Stimulated activated CD8-positive, alpha-beta memory T cell treated with anti-CD3 and anti-CD28 coated beads, Interleukin-15, amount 100 ng/mL, for 1 hour (primary cell): ENCODE results near the gene FAM153A.
"Not testable (repeated sequence)": the region's sequence is repeated elsewhere in the genome, so short reads cannot be mapped to it uniquely, and the experiment has no call there.

Source experiments
- DNase-seq: peaks from one replicate; pipeline ENCODE4 v3.0.0-alpha.2; 2020; ENCODE audit warnings: low read depth

FAM153A gene

DNA sequence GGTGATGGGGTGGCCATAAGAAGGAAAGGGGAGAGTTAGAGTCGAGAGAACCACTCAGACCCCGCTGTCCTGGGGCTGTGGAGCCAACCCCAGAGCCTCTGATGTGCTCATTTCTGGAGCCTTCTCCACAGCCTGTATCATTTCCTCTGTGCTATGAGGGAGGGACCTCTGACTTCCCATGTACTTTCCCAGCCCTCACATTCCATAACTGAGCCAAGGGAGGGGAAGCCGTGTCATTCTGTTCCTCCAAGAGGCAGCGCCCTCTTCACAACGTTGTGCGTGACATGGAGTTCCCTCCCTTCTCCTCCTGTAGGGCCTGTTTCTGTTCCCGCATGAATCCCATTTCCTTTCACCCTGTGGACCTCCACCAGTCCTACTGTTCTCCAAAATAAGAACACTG is 57.8 kb downstream of the FAM153A start:
- DNase-seq = not testable (repeated sequence)

DNA sequence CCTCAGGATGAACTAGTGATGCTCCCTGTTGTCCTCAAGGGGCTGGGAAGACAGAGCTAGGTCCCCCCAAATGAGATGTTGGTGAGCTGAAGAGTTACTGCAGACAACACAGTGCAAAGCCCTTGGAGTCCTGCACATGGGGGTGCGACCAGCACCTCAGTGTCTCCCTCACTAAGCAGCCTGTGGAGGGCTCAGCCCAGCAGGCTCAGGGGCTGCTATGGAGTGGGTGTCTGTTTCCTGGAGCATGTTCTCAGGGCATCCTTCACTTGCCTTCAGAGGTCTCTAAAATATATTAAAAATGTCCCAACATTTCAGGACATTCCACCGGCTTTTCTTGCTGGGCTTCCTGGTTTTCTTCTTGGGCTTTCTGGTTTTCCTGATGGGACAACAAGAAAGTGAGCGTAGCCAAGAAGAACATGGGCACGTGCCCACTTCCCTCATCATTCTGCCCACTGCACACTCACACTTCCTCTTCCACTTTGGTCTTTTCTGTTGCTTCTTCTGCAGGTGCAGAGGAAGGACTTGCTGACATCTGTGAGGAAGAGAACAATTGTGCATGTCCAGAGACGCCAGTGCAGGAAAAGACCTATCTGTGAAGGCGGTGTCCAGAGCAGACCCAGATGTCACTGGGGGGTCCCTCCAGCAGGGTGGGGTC is 58.7 kb downstream of the FAM153A start:
- not testable (repeated sequence) for DNase-seq

DNA sequence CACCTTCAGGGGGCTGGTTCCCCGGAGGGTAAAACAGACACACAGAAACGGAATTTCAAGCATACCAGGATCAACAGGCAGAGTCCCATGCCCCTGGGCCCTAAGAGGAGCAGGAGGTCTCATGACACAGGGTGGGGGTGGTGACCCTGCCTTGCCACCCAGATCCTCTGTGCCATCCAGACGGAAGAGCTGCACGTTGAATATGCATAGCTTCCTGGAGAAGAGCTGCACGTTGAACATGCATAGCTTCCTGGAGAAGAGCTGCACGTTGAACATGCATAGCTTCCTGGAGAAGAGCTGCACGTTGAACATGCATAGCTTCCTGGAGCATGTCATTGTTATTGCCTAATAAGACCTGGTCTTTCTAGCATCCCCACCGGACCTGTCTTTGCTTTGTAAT is 59.9 kb downstream of the FAM153A start:
- not testable (repeated sequence) for DNase-seq

DNA sequence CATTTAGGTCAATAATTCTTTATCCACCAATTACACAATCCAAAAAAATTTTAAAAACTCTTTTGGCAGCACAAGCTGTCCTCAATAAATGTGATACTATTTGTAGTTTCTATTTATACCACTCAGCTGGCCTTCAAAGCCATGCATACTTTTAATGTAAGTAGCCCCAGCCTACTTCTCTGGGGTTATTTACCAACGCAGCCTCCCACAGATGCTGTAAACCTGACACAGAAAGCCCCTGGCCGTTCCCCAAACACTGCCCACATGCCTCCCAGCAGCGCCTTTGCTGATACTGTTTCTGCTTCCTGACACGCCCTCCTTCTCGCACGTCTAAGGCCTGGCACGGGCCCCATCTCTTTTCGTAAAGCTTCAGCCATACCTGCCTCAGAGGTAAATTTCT is 62.7 kb downstream of the FAM153A start:
- DNase-seq = not testable (repeated sequence)

DNA sequence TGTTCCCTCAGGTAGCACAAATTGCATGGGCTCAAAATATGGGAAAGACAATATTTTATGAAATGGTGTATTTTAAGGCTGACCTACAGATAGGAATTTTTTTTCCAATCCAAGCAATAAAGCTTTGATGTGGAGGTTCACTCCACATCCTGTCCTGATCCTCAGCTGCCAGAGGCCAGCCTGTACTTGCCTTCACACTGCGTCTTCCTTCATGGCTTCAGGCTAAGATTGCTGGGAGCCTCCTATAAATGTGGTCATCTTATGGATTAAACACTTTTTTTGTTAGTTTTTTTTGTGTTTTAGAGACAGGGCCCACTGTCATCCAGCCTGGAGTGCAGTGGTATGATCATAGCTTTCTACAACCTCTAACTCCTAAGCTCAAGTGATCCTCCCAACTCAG is 67.3 kb downstream of the FAM153A start:
- DNase-seq = not testable (repeated sequence)

DNA sequence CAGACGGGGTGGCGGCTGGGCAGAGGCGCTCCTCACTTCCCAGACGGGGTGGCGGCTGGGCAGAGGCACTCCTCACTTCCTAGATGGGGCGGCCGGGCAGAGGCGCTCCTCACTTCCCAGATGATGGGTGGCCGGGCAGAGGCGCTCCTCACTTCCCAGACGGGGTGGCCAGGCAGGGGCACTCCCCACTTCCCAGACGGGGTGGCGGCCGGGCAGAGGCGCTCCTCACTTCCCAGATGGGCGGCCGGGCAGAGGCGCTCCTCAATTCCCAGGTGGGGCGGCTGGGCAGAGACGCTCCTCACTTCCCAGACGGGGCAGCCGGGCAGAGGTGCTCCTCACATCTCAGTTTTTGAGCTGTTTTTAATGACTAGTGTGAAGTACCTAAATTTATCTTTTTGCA is 86.6 kb downstream of the FAM153A start:
- DNase-seq = not testable (repeated sequence)

DNA sequence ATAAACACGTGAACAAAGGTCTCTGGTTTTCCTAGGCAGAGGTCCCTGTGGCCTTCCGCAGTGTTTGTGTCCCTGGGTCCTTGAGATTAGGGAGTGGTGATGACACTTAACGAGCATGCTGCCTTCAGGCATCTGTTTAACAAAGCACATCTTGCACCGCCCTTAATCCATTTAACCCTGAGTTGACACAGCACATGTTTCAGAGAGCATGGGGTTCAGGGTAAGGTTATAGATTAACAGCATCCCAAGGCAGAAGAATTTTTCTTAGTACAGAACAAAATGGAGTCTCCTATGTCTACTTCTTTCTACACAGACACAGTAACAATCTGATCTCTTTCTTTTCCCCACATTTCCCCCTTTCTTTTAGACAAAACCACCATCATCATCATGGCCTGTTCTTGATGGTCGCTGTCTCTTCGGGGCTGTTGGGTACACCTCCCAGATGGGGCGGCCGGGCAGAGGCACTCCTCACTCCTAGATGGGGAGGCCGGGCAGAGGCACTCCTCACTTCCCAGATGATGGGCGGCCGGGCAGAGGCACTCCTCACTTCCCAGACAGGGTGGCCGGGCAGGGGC is 87.3 kb downstream of the FAM153A start:
- not testable (repeated sequence) for DNase-seq

DNA sequence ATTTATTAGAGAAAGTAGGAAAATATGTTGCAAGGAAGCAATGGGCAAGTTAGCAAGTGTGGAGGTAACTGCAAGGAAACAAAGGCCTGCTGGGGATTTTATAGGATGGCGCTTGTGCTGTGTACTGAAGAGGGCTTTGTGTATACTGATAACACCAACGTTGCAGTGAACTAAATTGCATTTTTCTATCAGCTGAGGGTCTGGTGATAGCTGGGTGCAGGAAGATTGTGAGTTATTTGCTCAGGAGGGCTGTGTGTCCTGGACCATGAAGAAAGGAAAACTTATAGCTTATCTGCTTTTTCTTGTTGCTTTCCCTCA is 88.2 kb downstream of the FAM153A start:
- DNase-seq = not testable (repeated sequence)

DNA sequence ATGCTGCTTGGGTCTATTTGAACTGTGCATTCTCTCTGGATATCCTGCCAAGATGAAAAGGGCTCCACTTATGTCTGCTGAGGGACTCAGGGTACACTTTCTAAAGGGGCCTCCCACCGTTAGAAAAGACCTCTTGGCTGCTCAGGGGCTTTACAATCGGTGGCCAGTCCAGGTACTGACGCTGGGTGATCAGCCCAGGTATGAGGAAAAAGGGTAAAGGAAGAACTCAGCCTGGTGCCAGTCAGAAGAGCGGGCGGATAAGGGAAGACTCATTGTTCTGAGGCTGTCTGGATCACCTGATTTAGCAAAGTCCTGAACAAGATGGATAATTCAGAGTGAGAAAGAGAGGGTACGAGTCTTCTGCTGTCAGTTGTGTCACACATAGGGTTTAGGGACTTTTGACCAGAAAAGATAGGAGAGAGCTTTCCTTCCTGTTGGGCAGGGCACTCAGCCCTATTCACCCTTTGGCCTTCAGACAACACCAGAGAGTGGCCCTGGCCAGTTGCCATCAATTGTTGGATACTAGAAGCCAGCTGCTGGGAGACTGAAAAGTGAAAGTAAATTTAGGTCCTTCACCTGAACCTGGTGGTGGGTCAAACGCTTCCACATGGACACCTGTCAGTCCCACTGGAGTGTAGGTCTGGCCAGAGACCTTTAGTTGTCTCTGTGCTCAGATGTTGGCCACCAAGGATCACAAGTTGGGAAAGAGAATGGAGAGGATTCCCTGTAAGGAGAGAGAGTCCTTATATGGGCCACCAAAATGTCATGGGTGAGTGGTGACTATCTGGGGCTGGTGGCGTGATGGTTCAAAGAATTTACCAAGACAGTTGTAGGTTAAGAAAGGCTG is 88.8 kb downstream of the FAM153A start:
- DNase-seq = not testable (repeated sequence)

DNA sequence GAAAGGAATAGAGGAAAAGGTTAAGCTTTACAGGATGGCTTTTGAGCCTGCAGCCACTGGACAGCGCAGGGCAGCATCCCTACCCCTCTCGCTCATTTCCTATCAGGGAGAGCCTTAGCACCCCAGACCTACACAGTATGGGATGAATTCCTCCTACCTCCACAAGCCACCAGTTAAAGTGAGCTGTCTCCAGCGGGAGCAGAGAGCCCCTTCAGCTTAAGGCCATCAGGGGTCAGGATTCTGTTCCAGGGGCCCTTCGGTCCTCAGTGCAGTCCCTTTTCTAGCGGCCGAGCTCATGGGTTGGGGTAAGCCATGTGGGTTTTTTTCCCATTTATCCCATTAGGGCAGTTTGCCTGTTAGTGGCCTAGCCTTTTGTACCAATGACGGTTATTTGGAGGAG is 89.7 kb downstream of the FAM153A start:
- DNase-seq = not testable (repeated sequence)

DNA sequence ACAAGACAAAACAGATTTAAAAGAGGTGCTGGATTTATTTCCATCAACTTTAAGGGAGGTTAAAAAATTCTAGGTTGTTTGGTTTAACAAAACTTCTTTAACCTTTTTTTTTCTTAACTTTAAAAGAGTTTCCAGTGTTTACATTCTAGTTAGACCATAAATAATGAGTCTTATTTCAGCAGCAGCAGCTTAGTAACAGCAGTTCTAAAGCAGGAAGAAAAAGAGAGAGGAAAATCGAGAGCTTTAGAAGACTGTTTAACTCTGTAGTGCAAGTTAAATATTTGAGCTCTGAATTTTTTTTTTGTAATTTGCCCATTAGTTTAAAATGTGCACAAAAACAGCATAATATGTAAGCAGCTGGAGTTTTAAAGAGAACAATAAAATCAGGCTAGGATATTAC is 90.2 kb downstream of the FAM153A start:
- not testable (repeated sequence) for DNase-seq

DNA sequence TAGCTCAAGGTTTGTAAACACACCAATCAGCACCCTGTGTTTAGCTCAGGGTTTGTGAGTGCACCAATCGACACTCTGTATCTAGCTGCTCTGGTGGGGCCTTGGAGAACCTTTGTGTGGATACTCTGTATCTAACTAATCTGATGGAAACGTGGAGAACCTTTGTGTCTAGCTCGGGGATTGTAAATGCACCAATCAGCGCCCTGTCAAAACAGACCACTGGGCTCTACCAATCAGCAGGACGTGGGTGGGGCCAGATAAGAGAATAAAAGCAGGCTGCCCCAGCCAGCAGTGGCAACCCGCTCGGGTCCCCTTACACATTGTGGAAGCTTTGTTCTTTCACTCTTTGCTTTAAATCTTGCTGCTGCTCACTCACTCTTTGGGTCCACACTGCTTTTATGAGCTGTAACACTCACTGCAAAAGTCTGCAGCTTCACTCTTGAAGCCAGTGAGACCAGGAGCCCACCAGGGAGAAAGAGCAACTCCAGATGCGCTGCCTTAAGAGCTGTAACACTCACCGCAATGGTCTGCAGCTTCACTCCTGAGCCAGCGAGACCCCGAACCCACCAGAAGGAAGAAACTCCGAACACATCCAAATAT is 93.6 kb downstream of the FAM153A start:
- not testable (repeated sequence) for DNase-seq

DNA sequence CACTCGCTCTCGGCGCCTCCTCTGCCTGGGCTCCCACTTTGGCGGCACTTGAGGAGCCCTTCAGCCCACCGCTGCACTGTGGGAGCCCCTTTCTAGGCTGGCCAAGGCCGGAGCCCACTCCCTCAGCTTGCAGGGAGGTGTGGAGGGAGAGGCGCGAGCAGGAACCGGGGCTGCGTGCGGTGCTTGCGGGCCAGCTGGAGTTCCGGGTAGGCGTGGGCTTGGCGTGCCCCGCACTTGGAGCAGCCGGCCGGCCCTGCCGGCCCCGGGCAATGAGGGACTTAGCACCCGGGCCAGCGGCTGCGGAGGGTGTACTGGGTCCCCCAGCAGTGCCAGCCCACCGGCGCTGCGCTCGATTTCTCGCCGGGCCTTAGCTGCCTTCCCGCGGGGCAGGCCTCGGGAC is 94.6 kb downstream of the FAM153A start:
- not testable (repeated sequence) for DNase-seq

DNA sequence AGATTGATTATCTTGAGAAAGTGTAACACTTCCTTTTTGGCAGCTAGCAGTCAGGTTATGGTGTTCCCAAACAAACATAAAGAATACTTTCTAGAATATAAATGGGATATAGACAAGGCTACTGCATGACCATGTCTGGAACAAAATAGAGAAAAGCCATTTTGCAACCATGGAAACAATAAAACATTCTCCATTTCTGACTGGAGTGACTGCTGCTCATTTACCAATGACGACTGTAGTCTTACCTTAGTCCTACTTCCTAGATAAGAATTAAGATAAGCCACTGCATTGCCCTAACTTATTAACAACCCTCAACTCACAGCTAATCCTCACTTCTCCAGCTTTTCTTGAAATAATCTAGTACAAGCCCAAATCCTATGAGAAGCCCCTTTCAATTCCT is 100.8 kb downstream of the FAM153A start:
- DNase-seq = not testable (repeated sequence)
